Endodermal cell (in vitro differentiated cells): Measurements from ENCODE around the gene EDEM2. TPM values are rescaled to one million over a fixed set of nuclear protein-coding genes. Genes with fewer than 3 reads are reported as not detected.

Experiments used
- DNase-seq: peaks from one replicate; pipeline ENCODE4 v3.0.0-alpha.2; 2017
- H3K27ac ChIP-seq: 2 replicates; pipeline ENCODE4 v1.5.1; 2013; ENCODE audit warnings: mild to moderate bottlenecking, low read depth, low read length, moderate library complexity
- H3K27me3 ChIP-seq: 2 replicates; pipeline ENCODE4 v1.6.1; 2013; ENCODE audit warnings: mild to moderate bottlenecking, low read length, moderate library complexity; ENCODE audit not compliant: insufficient read depth, control insufficient read depth, poor library complexity, severe bottlenecking
- H3K36me3 ChIP-seq: 2 replicates; pipeline ENCODE4 v1.7.0; 2013; ENCODE audit warnings: mild to moderate bottlenecking, low read length, moderate library complexity; ENCODE audit not compliant: control insufficient read depth, insufficient read depth
- H3K4me1 ChIP-seq: one replicate; pipeline ENCODE4 v1.7.0; 2013; ENCODE audit warnings: low read length; ENCODE audit not compliant: control insufficient read depth, insufficient read depth
- H3K4me3 ChIP-seq: 2 replicates; pipeline ENCODE4 v1.5.1; 2013; ENCODE audit warnings: mild to moderate bottlenecking, low read length, moderate library complexity
- H3K9ac ChIP-seq: 2 replicates; pipeline ENCODE4 v1.6.1; 2013; ENCODE audit warnings: mild to moderate bottlenecking, low read length, moderate library complexity; ENCODE audit not compliant: poor library complexity, severe bottlenecking; ENCODE audit errors: extremely low read depth
- H3K9me3 ChIP-seq: 2 replicates; pipeline ENCODE4 v1.6.1; 2013; ENCODE audit warnings: mild to moderate bottlenecking, low read length, moderate library complexity; ENCODE audit not compliant: control insufficient read depth
- H3K27ac Mint-ChIP-seq: 2 replicates; pipeline ENCODE4 v1.8.0; 2020; ENCODE audit warnings: mixed read lengths
- H3K27me3 Mint-ChIP-seq: 2 replicates; pipeline ENCODE4 v1.8.0; 2021; ENCODE audit warnings: mild to moderate bottlenecking, mixed read lengths; ENCODE audit not compliant: insufficient read depth
- H3K36me3 Mint-ChIP-seq: 2 replicates; pipeline ENCODE4 v1.8.0; 2020; ENCODE audit warnings: low read depth, mixed read lengths
- H3K4me1 Mint-ChIP-seq: 2 replicates; pipeline ENCODE4 v1.8.0; 2020; ENCODE audit warnings: mixed read lengths
- H3K4me3 Mint-ChIP-seq: 2 replicates; pipeline ENCODE4 v1.8.0; 2020; ENCODE audit warnings: mild to moderate bottlenecking, moderate library complexity, mixed read lengths
- H3K9me3 Mint-ChIP-seq: 2 replicates; pipeline ENCODE4 v1.8.0; 2020; ENCODE audit warnings: mild to moderate bottlenecking, mixed read lengths
- WGBS, 2 experiments: methylation state at CpG; one replicate each; pipeline versions ENCODE4 v1.1.5 to v1.1.7; 2013; ENCODE audit warnings: missing lambda C conversion rate in 2 of 2, mixed read lengths in 1 of 2; ENCODE audit not compliant: insufficient coverage in 1 of 2, insufficient read length in 1 of 2; 5-methylcytosine and 5-hydroxymethylcytosine counted together
- total RNA-seq, 2 donors: library from RNA; stranded (reverse); fragmentation: NEBNext Ultra II Directional in 1 of 2; extraction: Animal tissue kit (Norgen Biotek cat#: 25700) in 1 of 2; gene quantifications; 2 replicates in 1 of 2; 3 replicates in 1 of 2; pipeline ENCODE4 v1.2.1, GENCODE V29; 2021
- TF ChIP-seq, protein P1 (sequence below): fragments of 200-600 bp; sonication (generic); conservative IDR thresholded peaks from 2 replicates; pipeline ENCODE4 v1.5.0; 2021; ENCODE audit warnings: antibody characterized with exemption, mild to moderate bottlenecking

EDEM2 gene
- total RNA-seq, 2 donors from 2014 or later = 21.4 to 32.2 TPM

DNA sequence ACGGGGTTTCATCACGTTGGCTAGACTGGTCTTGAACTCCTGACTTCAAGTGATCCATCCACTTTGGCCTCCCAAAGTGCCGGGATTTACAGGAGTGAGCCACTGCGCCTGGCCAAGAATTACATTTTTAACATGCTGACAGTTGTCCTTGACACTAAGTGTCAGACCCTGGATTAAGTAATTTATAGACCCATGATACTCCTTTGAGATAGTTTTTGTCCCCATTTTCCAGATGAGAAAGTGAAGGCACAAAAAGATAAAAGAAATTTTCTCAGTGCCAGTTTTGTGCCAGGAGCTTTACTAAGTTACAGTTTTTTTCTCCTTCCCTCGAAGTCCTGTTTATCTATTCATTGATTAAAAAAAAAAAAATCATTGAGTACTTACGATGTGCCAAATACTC is 9.8 kb upstream of the EDEM2 start:
- Mint-ChIP-seq H3K27me3 (peaks cover 1% of the 10 kb centered on the region), H3K36me3 (no peaks in the 10 kb centered on the region), H3K9me3 (peaks cover 32% of the 10 kb centered on the region), H3K27ac (no peak overlapping the region), H3K4me1 (peaks cover 4% of the 10 kb centered on the region), H3K4me3 (no peak overlapping the region)
- WGBS, 2 experiments = 85 to 95% methylated on average over 4 to 5 of the region's 6 CpGs
- TF ChIP-seq, protein P1, sequence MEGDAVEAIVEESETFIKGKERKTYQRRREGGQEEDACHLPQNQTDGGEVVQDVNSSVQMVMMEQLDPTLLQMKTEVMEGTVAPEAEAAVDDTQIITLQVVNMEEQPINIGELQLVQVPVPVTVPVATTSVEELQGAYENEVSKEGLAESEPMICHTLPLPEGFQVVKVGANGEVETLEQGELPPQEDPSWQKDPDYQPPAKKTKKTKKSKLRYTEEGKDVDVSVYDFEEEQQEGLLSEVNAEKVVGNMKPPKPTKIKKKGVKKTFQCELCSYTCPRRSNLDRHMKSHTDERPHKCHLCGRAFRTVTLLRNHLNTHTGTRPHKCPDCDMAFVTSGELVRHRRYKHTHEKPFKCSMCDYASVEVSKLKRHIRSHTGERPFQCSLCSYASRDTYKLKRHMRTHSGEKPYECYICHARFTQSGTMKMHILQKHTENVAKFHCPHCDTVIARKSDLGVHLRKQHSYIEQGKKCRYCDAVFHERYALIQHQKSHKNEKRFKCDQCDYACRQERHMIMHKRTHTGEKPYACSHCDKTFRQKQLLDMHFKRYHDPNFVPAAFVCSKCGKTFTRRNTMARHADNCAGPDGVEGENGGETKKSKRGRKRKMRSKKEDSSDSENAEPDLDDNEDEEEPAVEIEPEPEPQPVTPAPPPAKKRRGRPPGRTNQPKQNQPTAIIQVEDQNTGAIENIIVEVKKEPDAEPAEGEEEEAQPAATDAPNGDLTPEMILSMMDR = no peak
- DNase-seq = no peak
- Histone ChIP-seq H3K27me3 (no peaks in the 10 kb centered on the region), H3K36me3 (no peaks in the 10 kb centered on the region), H3K27ac (no peak overlapping the region), H3K4me3 (no peak overlapping the region), H3K4me1 (no peaks in the 10 kb centered on the region), H3K9me3 (peaks cover 5% of the 10 kb centered on the region), H3K9ac (no peak overlapping the region)

DNA sequence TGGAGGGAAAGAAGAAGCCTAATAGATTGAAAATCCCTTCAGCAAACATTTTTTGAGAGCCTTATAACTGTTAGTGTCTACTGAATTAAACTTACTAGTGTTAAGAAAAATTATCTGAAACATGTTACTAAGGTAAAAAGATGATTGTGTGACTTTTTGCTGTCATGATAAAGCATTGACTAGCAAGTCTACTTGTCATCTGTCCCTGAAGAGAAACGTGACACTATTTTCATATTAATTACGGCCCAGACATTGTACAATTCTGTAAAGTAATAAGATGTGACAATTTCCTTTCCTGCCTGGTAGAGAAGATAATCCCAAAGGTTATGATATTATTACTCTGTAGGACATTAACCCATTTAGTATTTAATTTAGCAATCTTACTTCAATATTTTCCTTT is 8.8 kb upstream of the EDEM2 start:
- Histone ChIP-seq H3K36me3 (no peaks in the 10 kb centered on the region), H3K4me3 (no peak overlapping the region), H3K9me3 (peaks cover 5% of the 10 kb centered on the region), H3K4me1 (no peaks in the 10 kb centered on the region), H3K9ac (no peak overlapping the region), H3K27me3 (no peaks in the 10 kb centered on the region), H3K27ac (no peak overlapping the region)
- no peak for DNase-seq
- H3K27me3 Mint-ChIP-seq = peaks cover 1% of the 10 kb centered on the region
- peaks cover 34% of the 10 kb centered on the region for H3K9me3 Mint-ChIP-seq
- H3K4me1 Mint-ChIP-seq = peaks cover 4% of the 10 kb centered on the region
- H3K27ac Mint-ChIP-seq = no peak overlapping the region
- H3K36me3 Mint-ChIP-seq = no peaks in the 10 kb centered on the region
- WGBS, 2 experiments = 91 to 100% methylated on average over 1 to 2 of the region's 2 CpGs
- TF ChIP-seq, protein P1 = no peak
- H3K4me3 Mint-ChIP-seq = no peak overlapping the region

DNA sequence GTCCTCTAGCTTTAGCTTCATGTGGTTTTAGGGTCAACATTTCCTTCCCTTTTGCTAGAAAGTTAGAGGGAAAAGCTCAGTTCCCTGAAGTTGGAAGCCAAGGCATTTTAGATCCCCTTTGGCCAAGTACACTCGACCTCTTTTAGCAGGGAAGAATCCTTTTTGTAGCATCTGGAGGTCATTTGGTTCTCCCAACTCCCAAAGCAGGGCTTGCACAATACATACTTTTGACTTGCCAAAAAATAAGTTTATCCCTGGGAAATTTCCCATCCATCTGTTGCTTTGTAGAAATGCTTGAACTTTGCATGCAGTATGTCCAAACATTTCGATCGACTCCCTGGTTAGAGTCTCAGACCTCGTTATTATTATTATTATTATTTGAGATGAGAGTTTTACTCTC is 4.6 kb upstream of the EDEM2 start:
- 90 to 97% methylated on average over 3 to 4 of the region's 4 CpGs for WGBS, 2 experiments
- Mint-ChIP-seq H3K9me3 (peaks cover 21% of the 10 kb centered on the region), H3K4me3 (no peak overlapping the region), H3K36me3 (no peaks in the 10 kb centered on the region), H3K4me1 (peaks cover 13% of the 10 kb centered on the region), H3K27ac (no peak overlapping the region), H3K27me3 (peaks cover 1% of the 10 kb centered on the region)
- no peak overlapping the region for H3K9ac ChIP-seq
- no peaks in the 10 kb centered on the region for H3K4me1 ChIP-seq
- H3K9me3 ChIP-seq = peaks cover 5% of the 10 kb centered on the region
- TF ChIP-seq, protein P1 = no peak
- no peak for DNase-seq
- no peaks in the 10 kb centered on the region for H3K36me3 ChIP-seq
- no peak overlapping the region for H3K27ac ChIP-seq
- no peaks in the 10 kb centered on the region for H3K27me3 ChIP-seq
- no peak overlapping the region for H3K4me3 ChIP-seq
